ENCODE data around the gene DNAJB7. TPM values are rescaled to one million over a fixed set of nuclear protein-coding genes. Genes with fewer than 3 reads are reported as not detected.
"Not testable (repeated sequence)": the region's sequence is repeated elsewhere in the genome, so short reads cannot be mapped to it uniquely, and the experiment has no call there.

Gene DNAJB7
- total RNA-seq, 4 donors from 2014 or later: not detected

- Histone ChIP-seq H3K36me3 (no peaks in the 10 kb centered on the region), H3K4me3 (no peak overlapping the region)
- intact Hi-C loops (cut with DNase I; ENCODE audit: low total_unique reads): no loop called here
These were observed 13.2 kb upstream of the DNAJB7 start for GRCh38 chr22:40875111-40875510.

GRCh38 chr22:40874016-40874415 is 12.1 kb upstream of the DNAJB7 start:
- no peak overlapping the region for H3K27ac ChIP-seq
- H3K36me3 ChIP-seq: no peaks in the 10 kb centered on the region
- intact Hi-C loops (cut with DNase I; ENCODE audit: low total_unique reads): no loop called here
- H3K9me3 ChIP-seq: no peaks in the 10 kb centered on the region
- no peak for DNase-seq
- no peak overlapping the region for H3K4me3 ChIP-seq
- H3K27me3 ChIP-seq: no peaks in the 10 kb centered on the region
- no peak for TF ChIP-seq POLR2A (IDR thresholded peaks at IDR 0.05)
- no peak for TF ChIP-seq CTCF (IDR thresholded peaks at IDR 0.05)
- H3K4me1 ChIP-seq: no peaks in the 10 kb centered on the region

More at GRCh38 chr22:40875111-40875510, 13.2 kb upstream of the DNAJB7 start:
- Histone ChIP-seq H3K9me3 (no peaks in the 10 kb centered on the region), H3K4me1 (no peaks in the 10 kb centered on the region), H3K27me3 (no peaks in the 10 kb centered on the region), H3K27ac (no peak overlapping the region)
- no peak for TF ChIP-seq POLR2A (IDR thresholded peaks at IDR 0.05)
- TF ChIP-seq CTCF (IDR thresholded peaks at IDR 0.05): no peak
- DNase-seq: no peak

- H3K9me3 ChIP-seq; DNase-seq; H3K4me1 ChIP-seq; H3K27me3 ChIP-seq; H3K27ac ChIP-seq; H3K36me3 ChIP-seq; H3K4me3 ChIP-seq; intact Hi-C loops (cut with DNase I; ENCODE audit: low total_unique reads): not testable (repeated sequence)
These were observed 6.5 kb upstream of the DNAJB7 start for GRCh38 chr22:40868379-40868778.

GRCh38 chr22:40867109-40867508 is 5.2 kb upstream of the DNAJB7 start:
- H3K27me3 ChIP-seq: no peaks in the 10 kb centered on the region
- DNase-seq: no peak
- no peak overlapping the region for H3K4me3 ChIP-seq
- TF ChIP-seq POLR2A (IDR thresholded peaks at IDR 0.05): no peak
- no peak for TF ChIP-seq CTCF (IDR thresholded peaks at IDR 0.05)
- H3K27ac ChIP-seq: no peak overlapping the region
- intact Hi-C loops (cut with DNase I; ENCODE audit: low total_unique reads): no loop called here
- no peaks in the 10 kb centered on the region for H3K36me3 ChIP-seq
- no peaks in the 10 kb centered on the region for H3K4me1 ChIP-seq
- H3K9me3 ChIP-seq: no peaks in the 10 kb centered on the region

- intact Hi-C loops (cut with DNase I; ENCODE audit: low total_unique reads): no loop called here
- Histone ChIP-seq H3K4me1 (no peaks in the 10 kb centered on the region), H3K27me3 (no peaks in the 10 kb centered on the region), H3K36me3 (no peaks in the 10 kb centered on the region), H3K27ac (no peak overlapping the region), H3K4me3 (no peak overlapping the region), H3K9me3 (no peaks in the 10 kb centered on the region)
- TF ChIP-seq POLR2A (IDR thresholded peaks at IDR 0.05): no peak
- TF ChIP-seq CTCF (IDR thresholded peaks at IDR 0.05): no peak
- no peak for DNase-seq
These were observed 624 bp upstream of the DNAJB7 start for GRCh38 chr22:40862537-40862936.

- Histone ChIP-seq H3K27ac (peak overlapping the region; percentile 96 to 99), H3K27me3 (no peaks in the 10 kb centered on the region), H3K9me3 (no peaks in the 10 kb centered on the region), H3K4me3 (peak overlapping the region; percentile 85 to 99), H3K4me1 (no peaks in the 10 kb centered on the region), H3K36me3 (no peaks in the 10 kb centered on the region)
- DNase-seq: no peak
- TF ChIP-seq POLR2A (IDR thresholded peaks at IDR 0.05): no peak
- TF ChIP-seq CTCF (IDR thresholded peaks at IDR 0.05): no peak
- intact Hi-C loops (cut with DNase I; ENCODE audit: low total_unique reads): no loop called here
These were observed 4.5 kb downstream of the DNAJB7 start for GRCh38 chr22:40857309-40857855.

All from uterus (tissue), 4 donors.